Stimulated activated CD4-positive, alpha-beta T cell treated with anti-CD3 and anti-CD28 coated beads, TNF-alpha, amount 100 ng/mL, for 4 hours (primary cell): ENCODE data around the gene ERG.

Experiments used
- DNase-seq, 3 experiments: peaks; one replicate each; pipeline ENCODE4 v3.0.0-alpha.2; 2020; ENCODE audit warnings: low read depth in 3 of 3

Gene ERG, protein sequence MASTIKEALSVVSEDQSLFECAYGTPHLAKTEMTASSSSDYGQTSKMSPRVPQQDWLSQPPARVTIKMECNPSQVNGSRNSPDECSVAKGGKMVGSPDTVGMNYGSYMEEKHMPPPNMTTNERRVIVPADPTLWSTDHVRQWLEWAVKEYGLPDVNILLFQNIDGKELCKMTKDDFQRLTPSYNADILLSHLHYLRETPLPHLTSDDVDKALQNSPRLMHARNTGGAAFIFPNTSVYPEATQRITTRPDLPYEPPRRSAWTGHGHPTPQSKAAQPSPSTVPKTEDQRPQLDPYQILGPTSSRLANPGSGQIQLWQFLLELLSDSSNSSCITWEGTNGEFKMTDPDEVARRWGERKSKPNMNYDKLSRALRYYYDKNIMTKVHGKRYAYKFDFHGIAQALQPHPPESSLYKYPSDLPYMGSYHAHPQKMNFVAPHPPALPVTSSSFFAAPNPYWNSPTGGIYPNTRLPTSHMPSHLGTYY

DNA sequence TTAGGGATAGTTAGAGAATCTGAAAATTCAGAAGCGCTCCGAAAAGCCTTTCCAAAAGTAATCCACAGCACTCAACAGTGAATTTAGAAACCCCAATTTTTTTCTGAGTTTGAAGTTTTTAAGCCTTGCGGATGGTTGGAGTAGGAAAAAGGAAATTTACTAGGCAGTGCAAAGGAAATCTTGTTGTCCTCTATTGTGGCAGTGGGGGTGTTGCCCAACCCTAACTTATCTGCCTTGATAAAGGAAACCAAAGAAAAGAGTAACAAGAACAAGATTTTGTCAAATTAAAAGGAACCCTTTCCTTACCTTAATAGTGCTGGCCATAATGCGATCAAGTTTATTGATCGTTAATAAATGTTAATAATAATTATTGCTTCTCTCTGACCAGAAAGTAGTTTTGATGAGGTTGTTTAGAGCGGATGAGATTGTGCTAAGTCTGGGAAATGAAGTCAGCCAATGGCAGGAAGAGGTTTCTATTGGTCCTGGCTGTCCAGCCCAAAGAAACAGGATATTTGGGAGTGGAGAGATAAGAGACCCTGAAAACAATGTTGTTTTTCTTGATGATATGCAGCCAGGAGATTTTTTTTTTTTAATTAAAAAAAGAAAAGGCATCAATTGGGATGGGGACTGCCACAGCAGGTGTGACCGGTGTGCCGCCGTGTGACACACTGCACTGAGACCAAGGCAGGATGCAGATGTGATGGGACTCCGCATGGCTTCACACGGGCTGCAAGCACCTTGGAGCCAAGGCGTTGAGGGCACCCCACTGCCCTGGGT lies at the start of gene ERG:
TSS of gene ERG (minus strand) at position 421 of the 777 bp plus-strand sequence. CDS start at position 324, 97 bp downstream.
- DNase-seq: no peak

DNA sequence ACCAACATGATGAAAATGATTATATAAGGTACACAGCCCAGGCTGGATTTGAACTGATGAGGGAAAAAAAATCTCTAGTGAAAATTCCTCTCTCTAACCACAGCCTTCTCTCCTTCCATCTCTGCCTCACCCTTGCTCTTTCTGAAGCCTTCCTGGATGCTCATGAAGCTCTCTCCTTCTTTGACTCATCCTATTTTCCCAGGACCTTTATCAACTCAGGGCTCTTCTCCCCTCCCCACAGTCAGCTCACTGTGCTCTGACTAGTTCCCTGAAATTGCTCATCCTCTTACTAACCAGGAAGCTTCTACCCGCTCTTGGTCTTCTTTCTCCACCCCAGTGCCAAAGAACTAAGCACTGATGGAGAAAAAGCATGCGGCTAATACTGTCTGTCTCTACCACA lies 46.4 kb upstream of the ERG start:
- DNase-seq: no peak

DNA sequence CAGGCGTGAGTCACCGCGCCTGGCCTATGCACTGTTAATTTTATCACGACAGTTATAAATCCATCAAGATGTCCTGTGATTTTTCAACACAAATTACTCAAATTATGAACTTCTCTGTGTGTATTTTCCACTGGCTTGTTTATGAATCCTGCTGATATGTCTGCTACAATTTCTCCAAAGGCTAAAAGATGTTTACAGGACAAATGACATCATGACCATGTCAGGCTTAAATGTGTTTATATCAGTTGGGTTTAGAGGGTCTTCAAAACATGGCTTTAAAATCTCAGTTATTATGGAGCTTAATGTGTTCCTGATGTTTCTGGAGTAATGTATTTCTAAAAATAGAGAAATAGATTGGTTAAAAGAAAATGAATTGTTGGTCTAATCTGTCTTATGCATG lies 44.0 kb upstream of the ERG start:
- no peak for DNase-seq

DNA sequence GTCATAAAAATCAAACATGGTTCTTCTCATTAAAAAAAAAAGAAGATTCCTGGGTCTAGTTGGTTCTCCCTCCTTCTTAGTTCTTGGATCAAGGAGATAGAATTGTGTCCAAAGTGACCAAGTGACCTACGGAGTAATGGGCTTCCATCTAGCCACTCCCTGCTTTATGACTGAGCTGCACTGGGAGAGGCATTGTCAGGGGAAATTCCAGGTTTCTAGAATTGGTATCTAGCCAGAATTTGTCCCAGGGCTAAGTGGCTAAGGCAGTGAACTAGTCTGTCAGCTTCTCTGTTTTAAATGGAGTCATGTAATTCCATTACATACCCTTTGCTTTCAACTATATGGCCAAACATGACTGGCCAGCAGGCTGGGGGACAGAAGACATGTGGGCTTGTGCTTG lies 40.1 kb upstream of the ERG start:
- DNase-seq: no peak

DNA sequence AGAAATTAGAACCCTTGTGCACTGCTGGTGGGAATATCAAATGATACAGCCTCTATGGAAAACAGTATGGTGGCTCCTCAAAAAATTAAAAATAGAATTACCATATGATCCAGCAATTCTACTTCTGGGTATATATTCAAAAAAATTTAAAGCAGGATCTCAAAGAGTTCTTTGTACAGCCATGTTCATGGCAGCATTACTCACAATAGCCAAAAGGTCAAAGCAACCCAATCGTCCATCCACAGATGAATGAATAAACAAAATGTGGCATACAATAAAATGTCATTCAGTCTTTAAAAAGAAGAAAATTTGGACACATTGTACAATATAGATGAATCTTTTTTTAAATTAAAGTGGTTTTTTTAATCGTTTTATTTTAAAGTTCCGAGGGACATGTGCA lies 36.3 kb upstream of the ERG start:
- no peak for DNase-seq

DNA sequence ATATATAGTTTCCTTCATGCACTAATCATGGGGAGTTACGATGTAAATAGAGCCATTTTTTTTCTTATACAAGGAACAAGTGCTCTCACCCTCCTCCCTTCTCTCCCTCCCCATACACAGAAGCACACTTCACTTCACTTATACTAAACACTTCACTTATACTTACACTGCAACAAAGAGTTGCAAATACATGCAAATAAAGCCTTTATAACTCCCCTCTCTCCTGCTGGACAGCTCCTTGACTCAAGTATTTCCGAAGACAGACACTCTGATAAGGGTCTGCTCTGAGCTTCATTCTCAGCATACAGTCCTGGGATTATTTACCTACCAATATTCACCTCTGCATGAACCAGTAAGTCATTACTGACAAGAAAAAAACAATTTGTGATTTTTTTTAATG lies 35.6 kb upstream of the ERG start:
- no peak for DNase-seq

DNA sequence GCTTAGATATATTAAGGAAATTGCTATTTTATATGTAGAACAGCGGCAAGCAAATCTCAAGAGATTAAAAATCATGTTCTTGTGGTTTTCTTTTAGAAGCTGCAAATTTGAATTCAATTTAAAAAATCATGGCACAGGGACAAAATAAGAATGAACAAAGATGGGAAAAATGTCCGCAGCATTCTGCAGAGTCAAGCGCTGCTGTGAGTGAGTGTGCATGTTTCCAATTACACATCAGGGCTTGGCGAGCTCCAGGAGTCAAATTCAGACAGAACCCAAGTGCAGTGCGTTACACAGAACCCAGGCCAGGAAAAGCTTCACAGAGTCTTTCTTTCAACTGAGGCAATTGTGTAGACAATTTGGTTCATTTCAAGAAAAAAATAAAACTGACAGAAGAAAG lies 33.3 kb upstream of the ERG start:
- no peak for DNase-seq

DNA sequence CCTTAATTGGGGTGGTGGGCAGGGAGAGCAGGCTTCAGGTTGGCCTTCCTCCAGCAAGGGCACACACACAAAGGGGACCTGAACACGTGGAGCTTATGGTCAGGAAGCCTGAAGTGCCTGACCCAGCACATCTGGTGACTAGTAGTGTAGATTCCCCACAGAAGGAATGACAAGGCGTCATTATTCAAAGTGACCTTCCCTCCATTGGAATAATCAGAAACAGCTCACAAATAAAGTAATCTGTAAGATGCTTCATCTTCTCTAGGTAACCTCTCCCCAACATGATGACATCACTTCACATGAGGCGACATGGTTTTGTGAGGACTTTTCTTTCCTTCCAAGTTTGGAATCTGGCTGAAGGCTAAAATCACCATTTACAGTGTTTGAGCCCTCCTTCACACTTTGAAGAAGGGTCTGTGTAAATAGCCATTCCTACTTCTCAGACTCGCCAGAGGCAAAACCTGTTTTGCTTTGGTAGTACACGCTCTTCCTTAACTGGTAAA lies 32.8 kb upstream of the ERG start:
- DNase-seq: no peak

DNA sequence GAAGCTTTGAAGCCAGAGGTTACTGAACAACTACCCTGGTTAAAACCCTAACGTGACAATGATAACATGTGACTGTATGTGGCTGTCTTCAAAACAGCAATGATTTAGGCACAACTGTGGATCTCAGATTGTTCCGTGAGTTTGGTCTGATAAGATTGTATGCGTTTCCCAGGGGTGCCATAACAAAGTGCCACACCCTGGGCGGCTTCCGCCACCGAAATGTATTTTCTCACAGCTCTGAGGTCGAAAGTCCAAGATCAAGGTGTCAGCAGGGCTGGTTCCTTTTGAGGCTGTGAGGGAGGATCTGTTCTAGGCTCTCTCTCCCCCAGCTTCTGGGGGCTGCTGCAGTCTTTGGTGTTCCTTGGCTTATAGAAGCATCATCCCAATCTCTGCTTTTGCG lies 29.5 kb upstream of the ERG start:
- no peak for DNase-seq

DNA sequence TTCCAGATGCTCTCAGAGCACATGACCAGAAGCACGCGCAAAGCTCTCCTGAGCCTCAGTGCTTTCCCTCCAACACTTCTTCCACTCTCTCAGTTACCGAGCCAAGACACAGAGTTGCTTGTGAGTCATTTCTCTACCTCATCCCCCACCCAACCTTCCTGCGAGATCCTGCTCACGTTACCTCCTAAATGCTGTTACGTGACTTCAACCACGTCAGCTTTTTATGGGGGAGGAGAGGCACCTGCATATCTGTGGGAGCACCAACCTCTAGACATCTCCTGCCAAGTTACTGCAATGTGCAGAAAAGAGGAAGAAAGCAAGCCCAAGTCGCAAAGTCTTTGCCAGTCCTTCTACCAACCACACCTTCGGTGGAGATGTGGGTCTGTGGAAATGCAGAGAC lies 27.2 kb upstream of the ERG start:
- DNase-seq: no peak

DNA sequence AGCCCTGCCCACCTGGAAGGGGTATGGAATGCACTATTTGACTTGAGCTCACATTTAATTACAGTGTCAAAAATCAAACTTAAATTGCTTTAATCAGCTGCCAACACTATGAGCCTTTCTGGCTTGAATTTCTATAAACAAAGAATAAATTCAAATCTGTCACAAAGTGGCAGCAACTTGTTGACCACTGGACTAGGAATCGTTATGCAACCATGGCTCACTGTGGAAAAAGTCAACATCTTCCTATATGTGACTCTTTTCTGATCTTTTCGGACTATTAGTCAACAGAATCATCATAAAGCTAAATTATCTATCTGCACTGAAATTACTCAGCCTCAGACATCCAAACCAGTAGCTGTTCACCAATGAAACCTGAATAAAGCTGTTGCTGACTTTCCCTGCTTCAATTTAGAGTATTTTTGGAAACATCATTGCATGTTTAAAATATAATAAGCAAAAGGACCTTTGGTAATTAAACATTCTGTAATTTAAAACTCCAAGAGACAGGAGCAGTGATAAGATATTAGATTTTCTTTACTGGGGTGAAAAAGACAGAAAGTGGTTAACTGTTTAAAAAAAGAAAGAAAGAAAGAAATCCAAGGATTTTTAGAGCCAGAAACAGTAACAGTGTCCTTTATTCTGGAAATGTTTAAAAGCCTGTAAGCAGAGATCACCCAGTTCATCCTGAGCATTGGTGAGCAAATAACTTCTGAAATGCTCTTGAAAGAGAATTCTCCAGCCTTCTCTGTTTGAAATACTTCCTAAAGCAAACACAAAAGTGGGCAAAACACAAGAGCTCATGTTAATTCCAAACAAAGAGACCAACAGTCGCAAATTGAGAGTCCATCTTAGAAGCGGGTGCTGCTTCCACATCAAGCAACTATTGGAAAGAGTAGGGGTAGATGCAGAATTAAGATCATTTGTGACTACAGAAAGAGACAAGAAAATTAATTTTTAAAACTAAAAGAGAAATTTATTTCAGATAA lies 26.2 kb upstream of the ERG start:
- no peak for DNase-seq

DNA sequence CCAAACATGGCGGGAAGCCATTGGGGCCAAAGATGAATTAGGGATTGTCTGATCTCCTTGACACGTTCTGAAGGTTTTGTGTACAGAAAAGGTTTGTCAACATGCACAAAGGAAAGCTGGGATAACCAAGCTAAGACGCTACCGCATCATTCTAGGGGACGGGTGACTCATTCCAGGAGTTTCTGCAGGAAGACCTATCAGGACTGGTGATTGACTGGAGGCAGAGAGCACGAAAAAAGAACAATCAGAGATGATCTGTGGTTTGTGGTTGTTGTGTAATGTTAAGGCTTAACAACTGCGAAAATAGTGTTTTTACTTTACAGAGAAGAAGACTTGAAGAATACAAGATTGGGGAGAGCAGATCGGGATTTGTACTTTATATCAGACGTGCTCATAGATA lies 22.2 kb upstream of the ERG start:
- DNase-seq: no peak

DNA sequence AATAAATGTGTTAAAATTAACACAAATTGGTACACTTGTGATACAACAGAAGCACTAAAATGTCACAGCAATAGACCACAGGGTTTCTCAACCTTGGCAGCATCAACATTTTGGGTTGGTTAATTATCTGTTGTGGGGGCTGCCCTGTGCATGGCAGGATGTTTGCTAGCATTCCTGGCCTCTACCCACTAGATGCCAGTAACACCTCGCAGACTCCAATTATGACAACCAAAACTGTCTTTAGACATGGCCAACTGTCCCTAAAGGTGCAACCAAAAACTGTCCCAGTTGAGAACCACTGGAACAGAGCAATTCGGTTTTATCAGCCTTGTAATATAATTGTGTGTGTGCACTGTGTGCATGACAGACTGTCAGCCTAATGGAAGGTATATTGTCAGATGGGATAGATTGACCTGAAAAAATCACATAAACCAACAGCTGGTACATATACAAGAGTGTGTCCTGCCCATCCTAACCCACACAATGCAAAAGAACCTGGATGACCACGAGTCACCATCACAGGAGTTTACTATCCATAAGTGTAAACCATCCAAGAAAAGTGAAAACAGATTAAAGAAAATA lies 13.5 kb upstream of the ERG start:
- no peak for DNase-seq

DNA sequence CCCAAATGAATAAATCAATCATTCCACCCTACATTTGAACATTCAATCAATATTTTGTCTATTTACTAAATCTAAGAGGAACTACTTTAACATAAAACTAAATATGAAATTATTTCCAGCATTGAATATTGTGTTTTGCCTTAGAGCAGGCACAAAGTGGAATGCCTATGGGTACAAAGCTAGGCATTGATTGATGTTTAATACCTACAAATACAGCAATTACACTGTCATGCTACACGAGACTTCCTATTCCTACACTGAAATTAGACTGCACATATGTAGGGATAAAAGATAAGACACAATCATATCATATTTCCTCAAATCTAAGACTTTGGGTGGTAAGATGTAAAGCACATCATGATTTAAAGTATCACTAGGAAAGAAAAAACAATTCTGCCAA lies 12.9 kb upstream of the ERG start:
- DNase-seq: no peak

DNA sequence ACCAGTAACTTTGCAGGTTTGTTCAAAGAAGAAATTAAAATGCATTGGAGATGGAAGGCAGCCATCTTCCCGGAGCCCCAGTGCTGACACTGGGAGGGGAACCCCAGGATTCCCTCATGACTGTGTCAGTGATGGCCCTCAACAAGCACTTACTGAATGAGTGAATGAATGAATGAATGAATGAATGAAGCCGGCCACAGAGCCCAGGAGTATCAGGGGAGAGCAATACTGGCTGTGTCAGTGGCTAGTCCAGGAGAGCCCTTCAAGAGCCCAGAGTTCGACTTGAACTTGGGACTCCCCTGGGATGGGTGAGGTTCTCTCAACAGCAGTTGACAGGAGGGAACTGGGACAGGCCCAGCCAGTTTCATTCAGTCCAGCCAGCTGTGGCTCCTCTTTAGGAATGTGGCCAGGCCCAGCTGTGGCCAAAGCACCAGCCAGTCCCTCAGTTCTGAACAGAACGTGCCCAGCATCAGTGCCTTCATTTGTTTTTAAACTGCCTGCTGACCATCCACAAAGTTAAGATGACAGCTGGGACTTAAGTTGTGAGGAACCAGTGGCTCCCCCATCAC lies 9.2 kb upstream of the ERG start:
- DNase-seq: no peak

DNA sequence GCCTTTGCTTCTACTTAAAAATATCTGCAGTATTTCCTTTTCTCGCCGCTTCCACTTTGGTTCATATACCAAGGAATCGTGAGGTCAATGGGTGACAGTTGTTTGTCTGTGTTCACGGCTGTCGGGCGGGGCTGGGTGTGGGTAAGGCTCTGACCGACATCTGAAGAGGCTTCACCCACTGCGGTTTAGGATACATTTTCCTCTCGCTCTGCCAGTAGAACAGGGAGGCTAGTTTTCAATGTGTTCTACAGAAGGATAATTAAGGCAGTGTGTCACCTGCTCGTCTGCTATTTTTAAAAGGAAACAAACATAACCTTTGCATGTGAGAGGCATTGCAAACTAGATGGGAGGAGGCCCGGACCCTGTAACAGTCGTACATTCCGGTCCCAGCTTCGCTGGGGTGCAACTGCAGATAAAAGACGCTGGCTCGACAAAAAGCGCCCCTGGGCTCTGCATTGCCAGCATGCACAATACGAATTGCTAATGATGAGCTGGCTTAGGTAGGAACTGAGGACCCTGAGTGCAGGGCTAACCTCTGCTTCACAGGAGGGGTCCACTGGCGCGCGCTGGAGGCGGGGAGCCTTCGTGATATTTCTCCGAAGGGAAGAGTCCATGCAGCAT lies 8.5 kb upstream of the ERG start:
- no peak for DNase-seq

DNA sequence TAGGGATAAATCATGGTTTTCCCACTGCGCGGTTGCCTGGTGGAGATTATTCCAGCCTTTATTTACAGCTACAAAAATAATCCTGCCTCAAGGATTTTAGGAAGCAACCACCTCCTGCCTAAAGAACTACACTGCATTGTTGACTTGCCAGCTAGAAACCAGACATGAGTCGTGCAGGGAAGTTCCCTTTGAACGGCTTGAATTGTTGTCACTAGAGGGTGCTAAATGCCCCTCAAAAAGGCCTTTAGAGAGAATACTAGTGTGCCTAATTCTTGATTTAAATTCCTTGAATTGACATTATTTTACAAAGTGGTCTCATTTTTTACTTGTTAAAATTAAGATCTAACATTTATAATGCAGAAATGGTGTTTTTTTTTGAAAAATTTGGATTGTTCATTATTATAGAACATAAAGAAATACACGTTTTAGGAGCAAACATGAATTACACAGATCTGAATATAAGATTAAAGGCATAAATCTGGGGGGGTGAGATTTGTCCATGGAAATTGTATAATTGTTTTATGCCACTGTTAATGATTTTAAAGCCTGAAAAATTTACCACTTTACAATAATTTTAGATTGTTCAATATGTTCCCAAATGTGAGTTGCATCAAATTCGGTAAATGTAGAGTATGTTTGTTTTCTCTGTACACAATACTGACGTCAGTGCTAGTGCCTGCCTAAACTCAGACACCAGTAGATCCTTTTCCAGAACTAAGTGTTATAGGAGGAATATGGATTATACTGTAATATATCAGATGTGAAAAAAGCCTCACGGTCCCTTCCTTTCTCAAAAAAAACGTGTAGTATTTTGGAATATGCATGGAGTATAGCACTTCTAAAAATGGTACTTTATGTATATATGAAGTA lies 7.6 kb upstream of the ERG start:
- DNase-seq: no peak

DNA sequence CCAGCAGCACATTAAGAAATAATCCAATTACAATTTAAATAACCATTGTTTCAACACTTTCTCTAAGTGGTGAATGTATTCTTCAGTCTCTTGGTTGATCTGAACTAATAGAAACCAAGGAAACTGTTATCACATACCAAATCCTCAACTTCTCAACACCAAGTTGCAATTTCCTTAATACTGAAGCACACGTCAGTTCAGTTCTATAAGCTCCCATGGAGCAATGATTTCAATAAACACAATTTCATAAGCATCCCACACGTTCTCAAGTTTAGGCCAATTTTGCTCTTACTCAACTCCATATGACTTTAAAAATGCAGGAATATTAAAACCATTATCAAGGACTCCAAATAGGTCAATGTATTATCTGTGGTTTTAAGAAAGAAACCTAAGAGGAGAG lies 5.8 kb upstream of the ERG start:
- DNase-seq: no peak

DNA sequence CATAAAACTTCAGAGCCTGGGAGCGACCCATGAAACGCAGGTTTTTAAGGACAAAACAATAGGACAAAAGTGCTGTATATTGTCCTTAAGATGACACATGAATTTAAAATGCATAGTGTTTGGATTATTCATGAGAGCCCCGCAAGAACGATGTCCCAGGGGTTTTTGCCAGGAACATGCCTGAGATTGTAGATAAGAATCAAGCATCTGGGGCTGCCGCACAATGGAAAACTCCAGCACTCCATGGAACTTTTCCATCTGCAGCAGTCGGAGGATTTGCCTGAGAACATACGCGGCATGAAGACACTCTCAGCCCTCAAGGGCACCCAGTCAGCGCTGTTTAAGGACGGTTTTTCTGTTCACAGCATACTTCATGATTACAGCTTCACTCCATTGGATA lies 5.3 kb upstream of the ERG start:
- no peak for DNase-seq

DNA sequence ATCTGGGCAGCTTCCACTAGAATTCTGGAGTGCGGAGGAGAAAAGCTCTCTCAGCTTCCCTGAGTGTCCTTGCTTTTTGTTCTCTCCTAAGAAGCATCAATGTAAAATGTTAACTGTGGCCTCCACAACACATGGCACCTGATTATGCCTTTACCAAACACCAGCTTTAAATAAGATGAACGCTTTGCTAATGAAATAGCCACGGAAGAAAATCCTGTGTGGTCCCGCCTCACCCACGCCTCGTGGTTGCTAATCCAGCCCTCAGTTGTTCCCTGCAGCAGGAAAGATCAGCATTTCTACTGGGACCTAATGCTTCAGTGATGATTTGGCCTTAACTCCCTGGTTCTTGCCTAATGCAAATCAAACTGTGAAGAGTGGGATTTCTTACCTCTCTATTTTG lies 1.8 kb upstream of the ERG start:
- no peak for DNase-seq
